HepG2 (cell line): Measurements from ENCODE around the gene TPM2. TPM values are rescaled to one million over a fixed set of nuclear protein-coding genes. Genes with fewer than 3 reads are reported as not detected.

Experiments used
- AHR ChIP-seq: IDR thresholded peaks from 2 replicates; pipeline ENCODE4 v1.6.1; 2018; ENCODE audit warnings: missing genetic modification reagents, missing compliant biosample characterization
- ATF4 ChIP-seq, 2 experiments: fragments of 450-650 bp in 1 of 2; sonication (generic) in 1 of 2; formaldehyde crosslinking; IDR thresholded peaks; 2 replicates each; pipeline versions ENCODE4 v1.5.0 to v1.8.0; 2020 to 2022; ENCODE audit warnings: mild to moderate bottlenecking in 1 of 2, missing genetic modification reagents in 1 of 2
- ATF5 ChIP-seq: sonication (generic); formaldehyde crosslinking; IDR thresholded peaks from 2 replicates; pipeline ENCODE4 v1.4.0; 2020; ENCODE audit warnings: mild to moderate bottlenecking, low read depth, missing genetic modification reagents
- CHD2 ChIP-seq: IDR thresholded peaks from 2 replicates; pipeline ENCODE4 v1.6.1; 2011; ENCODE audit warnings: low read depth, low read length, improper control_type of control experiment
- DPF2 ChIP-seq: sonication (generic); formaldehyde crosslinking; IDR thresholded peaks from 2 replicates; pipeline ENCODE4 v1.4.0; 2020; ENCODE audit warnings: mild to moderate bottlenecking, low read depth, missing genetic modification reagents, borderline replicate concordance
- HIVEP1 ChIP-seq: sonication (generic); formaldehyde crosslinking; IDR thresholded peaks from 2 replicates; pipeline ENCODE4 v1.4.0; 2020; ENCODE audit warnings: mild to moderate bottlenecking, missing genetic modification reagents
- HNRNPUL1 ChIP-seq: fragments of 200-400 bp; formaldehyde crosslinking; IDR thresholded peaks from 2 replicates; pipeline ENCODE4 v1.6.1; 2017; ENCODE audit warnings: low read depth, mild to moderate bottlenecking, low read length, moderate library complexity
- HOXA9 ChIP-seq: sonication (generic); formaldehyde crosslinking; IDR thresholded peaks from 2 replicates; pipeline ENCODE4 v1.8.1; 2022; ENCODE audit warnings: missing genetic modification reagents, mild to moderate bottlenecking, moderate library complexity, borderline replicate concordance
- IKZF5 ChIP-seq: IDR thresholded peaks from 2 replicates; pipeline ENCODE4 v1.6.1; 2018; ENCODE audit warnings: missing genetic modification reagents, mild to moderate bottlenecking, missing compliant biosample characterization
- IRF1 ChIP-seq: sonication (generic); formaldehyde crosslinking; IDR thresholded peaks from 2 replicates; pipeline ENCODE4 v1.4.0; 2020; ENCODE audit warnings: low read depth, mild to moderate bottlenecking, missing genetic modification reagents
- MED13 ChIP-seq: sonication (generic); formaldehyde crosslinking; IDR thresholded peaks from 2 replicates; pipeline ENCODE4 v1.5.0; 2020; ENCODE audit warnings: missing genetic modification reagents
- MXD1 ChIP-seq: sonication (generic); formaldehyde crosslinking; IDR thresholded peaks from 2 replicates; pipeline ENCODE4 v1.4.0; 2020; ENCODE audit warnings: mild to moderate bottlenecking, missing genetic modification reagents
- NFIC ChIP-seq: IDR thresholded peaks from 2 replicates; pipeline ENCODE4 v1.6.1; 2012; ENCODE audit warnings: mild to moderate bottlenecking, low read length, inconsistent platforms
- RORA ChIP-seq: sonication (generic); formaldehyde crosslinking; IDR thresholded peaks from 2 replicates; pipeline ENCODE4 v1.5.0; 2020; ENCODE audit warnings: mild to moderate bottlenecking, missing genetic modification reagents, moderate library complexity
- ZFP82 ChIP-seq: sonication (generic); formaldehyde crosslinking; IDR thresholded peaks from 2 replicates; pipeline ENCODE4 v1.5.1; 2020; ENCODE audit warnings: mild to moderate bottlenecking, missing genetic modification reagents, borderline replicate concordance
- ZNF124 ChIP-seq: sonication (generic); formaldehyde crosslinking; IDR thresholded peaks from 2 replicates; pipeline ENCODE4 v1.4.0; 2020; ENCODE audit warnings: missing genetic modification reagents
- ZNF207 ChIP-seq: fragments of 450-650 bp; IDR thresholded peaks from 2 replicates; pipeline ENCODE4 v1.6.1; 2016; ENCODE audit warnings: antibody characterized with exemption, borderline replicate concordance
- ZNF235 ChIP-seq: sonication (generic); formaldehyde crosslinking; IDR thresholded peaks from 2 replicates; pipeline ENCODE4 v1.8.1; 2023; ENCODE audit warnings: mild to moderate bottlenecking, missing genetic modification reagents, borderline replicate concordance
- ZNF460 ChIP-seq: sonication (generic); formaldehyde crosslinking; IDR thresholded peaks from 2 replicates; pipeline ENCODE4 v1.5.1; 2020; ENCODE audit warnings: missing genetic modification reagents, mild to moderate bottlenecking, borderline replicate concordance
- ZNF547 ChIP-seq: sonication (generic); formaldehyde crosslinking; IDR thresholded peaks from 2 replicates; pipeline ENCODE4 v1.5.1; 2020; ENCODE audit warnings: mild to moderate bottlenecking, missing genetic modification reagents
- ZNF678 ChIP-seq: sonication (generic); formaldehyde crosslinking; IDR thresholded peaks from 2 replicates; pipeline ENCODE4 v1.4.0; 2020; ENCODE audit warnings: mild to moderate bottlenecking, missing genetic modification reagents
- ZNF746 ChIP-seq: sonication (generic); formaldehyde crosslinking; IDR thresholded peaks from 2 replicates; pipeline ENCODE4 v1.8.0; 2022; ENCODE audit warnings: mild to moderate bottlenecking, missing genetic modification reagents
- ZNF766 ChIP-seq: sonication (generic); formaldehyde crosslinking; IDR thresholded peaks from 2 replicates; pipeline ENCODE4 v1.5.0; 2020; ENCODE audit warnings: missing genetic modification reagents, borderline replicate concordance
- ZNF792 ChIP-seq: IDR thresholded peaks from 2 replicates; pipeline ENCODE4 v1.6.1; 2016
- ZNF816 ChIP-seq: sonication (generic); formaldehyde crosslinking; IDR thresholded peaks from 2 replicates; pipeline ENCODE4 v1.8.0; 2022; ENCODE audit warnings: missing genetic modification reagents, mild to moderate bottlenecking, borderline replicate concordance
- ZNF891 ChIP-seq: sonication (generic); formaldehyde crosslinking; IDR thresholded peaks from 2 replicates; pipeline ENCODE4 v1.5.0; 2020; ENCODE audit warnings: mild to moderate bottlenecking, missing genetic modification reagents
- polyA plus RNA-seq, 8 experiments: library from polyadenylated mRNA; depleted of rRNA in 3 of 8; stranded (reverse) in 7 of 8; unstranded in 1 of 8; fragments of >200 nt; fragmentation: Illumina TruSeq in 4 of 8; extraction: Trizol in 4 of 8; gene quantifications; 2 replicates each; pipeline versions ENCODE4 v1.2.1 to v1.2.3, GENCODE V29; 2011 to 2016; ENCODE audit warnings: low read depth in 4 of 8, missing spikeins in 1 of 8, mixed read lengths in 1 of 8; ENCODE audit not compliant: insufficient read depth in 1 of 8
- total RNA-seq, 5 experiments: library from RNA; depleted of rRNA; stranded (reverse); fragments of >200 nt; fragmentation: Illumina TruSeq; extraction: Trizol; gene quantifications; 2 replicates each; pipeline ENCODE4 v1.2.3, GENCODE V29; 2016; ENCODE audit warnings: low read depth in 1 of 5

TPM2 gene
- total and polyA plus RNA-seq, 2 of the 13 experiments (the other 11 are each of a cell fraction or from before 2014, with no cell fraction given) = 3.1 to 10.7 TPM

GRCh38 chr9:35657546-35658136, 32.1 kb downstream of the TPM2 start, which contains the start of gene RMRP (continued):
- peak; percentile 91; the same call in 1 of the 2 replicates for TF ChIP-seq HOXA9 (CRISPR knock-in tag)
- TF ChIP-seq AHR = peak; percentile 94
- TF ChIP-seq ZNF678 (CRISPR knock-in tag) = no peak
- TF ChIP-seq ZNF547 (CRISPR knock-in tag) = no peak; the same call in 1 of the 2 replicates
- no peak for TF ChIP-seq ZNF207
- no peak for TF ChIP-seq HNRNPUL1
- peak in 1 of 2 experiments; percentile 90; a peak in 2 of 4 replicates for TF ChIP-seq ATF4 (CRISPR knock-in tag; IDR thresholded peaks at IDR 0.05)
- peak; percentile 98 for TF ChIP-seq IKZF5 (CRISPR knock-in tag)
- TF ChIP-seq DPF2 = peak; percentile 64; the same call in 1 of the 2 replicates
- peak; percentile 93 for TF ChIP-seq HIVEP1
- peak; percentile 86; the same call in 1 of the 2 replicates for TF ChIP-seq ZNF891 (CRISPR knock-in tag)
- TF ChIP-seq ZNF746 = peak; percentile 91
- TF ChIP-seq ZNF124 (CRISPR knock-in tag) = peak; percentile 94
- peak; percentile 99; the same call in 1 of the 2 replicates for TF ChIP-seq ZNF816 (CRISPR knock-in tag)
- TF ChIP-seq IRF1 (CRISPR knock-in tag) = no peak
- no peak for TF ChIP-seq ZNF235 (CRISPR knock-in tag)
- no peak; the same call in 1 of the 2 replicates for TF ChIP-seq ZNF460 (CRISPR knock-in tag)
- TF ChIP-seq RORA = no peak
- TF ChIP-seq ZFP82 (CRISPR knock-in tag) = peak; percentile 87; the same call in 1 of the 2 replicates
- TF ChIP-seq ZNF792 (CRISPR knock-in tag) = peak; percentile 97
- peak; percentile 62 for TF ChIP-seq NFIC
- TF ChIP-seq MXD1 (CRISPR knock-in tag) = peak; percentile 70; the same call in 1 of the 2 replicates
- peak; percentile 67; the same call in 1 of the 2 replicates for TF ChIP-seq MED13 (CRISPR knock-in tag)
- peak; percentile 98 for TF ChIP-seq ZNF766 (CRISPR knock-in tag)
- no peak for TF ChIP-seq ATF5 (CRISPR knock-in tag)
- TF ChIP-seq CHD2 = peak; percentile 64; the same call in 1 of the 2 replicates
